Ovary (tissue), 9 donors: ENCODE data around the gene ELOVL5. TPM values are rescaled to one million over a fixed set of nuclear protein-coding genes. Genes with fewer than 3 reads are reported as not detected.
A peak's percentile ranks its signal among the peaks of the same experiment; 100 is the strongest.

Source experiments
- DNase-seq, 5 donors: peaks; one replicate each; pipeline ENCODE4 v3.0.0-alpha.2; 2019 to 2020
- H3K27ac ChIP-seq, 2 donors: fragments of 200-600 bp; one replicate each; pipeline versions ENCODE4 v1.5.1 to v1.8.0; 2019 to 2022
- H3K27me3 ChIP-seq: fragments of 200-600 bp; one replicate; pipeline ENCODE4 v1.8.0; 2022
- H3K36me3 ChIP-seq: fragments of 200-600 bp; sonication (generic); one replicate; pipeline ENCODE4 v1.5.1; 2019
- H3K4me1 ChIP-seq: one replicate; pipeline ENCODE4 v1.8.1; 2013; ENCODE audit warnings: mild to moderate bottlenecking, moderate library complexity; ENCODE audit not compliant: insufficient read depth
- H3K4me3 ChIP-seq: fragments of 200-600 bp; sonication (generic); one replicate; pipeline ENCODE4 v1.5.1; 2017
- H3K9me3 ChIP-seq, 2 donors: fragments of 200-600 bp in 1 of 2; sonication (generic) in 1 of 2; one replicate each; pipeline versions ENCODE4 v1.5.1 to v1.8.1; 2013 to 2019; ENCODE audit warnings: mild to moderate bottlenecking in 1 of 2, moderate library complexity in 1 of 2
- EP300 ChIP-seq: sonication (generic); formaldehyde crosslinking; IDR thresholded peaks from one replicate; pipeline ENCODE4 v1.6.1; 2017; ENCODE audit warnings: antibody characterized with exemption
- POLR2A ChIP-seq: fragments of 450-650 bp; IDR thresholded peaks from one replicate; pipeline ENCODE4 v1.6.1; 2017; ENCODE audit warnings: antibody characterized with exemption, mild to moderate bottlenecking, moderate library complexity
- WGBS, 3 donors: extraction: QIAGEN DNeasy Blood & Tissue Kit in 1 of 3; methylation state at CpG; one replicate each; pipeline versions ENCODE4 v1.1.5 to v1.1.7; 2013 to 2017; 5-methylcytosine and 5-hydroxymethylcytosine counted together
- intact Hi-C, 4 donors: fragments of 100-400 bp; cut with DNase I; formaldehyde crosslinking; loops; one replicate each; pipeline versions ENCODE4 v1.11.0 to v1.15.1; 2022 to 2023
- polyA plus RNA-seq, 2 donors: library from polyadenylated mRNA; stranded (reverse); fragments of 200-250 nt in 1 of 2; fragments of 350-450 nt in 1 of 2; fragmentation: Illumina TruSeq in 1 of 2; extraction: RNeasy Lipid Tissue Mini Kit (QIAGEN cat#74804) in 1 of 2; gene quantifications; one replicate each; pipeline ENCODE4 v1.2.3, GENCODE V29; 2013 to 2014
- total RNA-seq, 7 donors: library from RNA; depleted of rRNA in 2 of 7; stranded (reverse); fragments of >200 nt in 2 of 7; fragmentation: NEBNext Ultra II Directional in 3 of 7; extraction: Animal tissue kit (Norgen Biotek cat#: 25700) in 3 of 7; gene quantifications; one replicate each; pipeline versions ENCODE4 v1.1.0 to v1.2.4, GENCODE V29; 2016 to 2023
- TF ChIP-seq, protein P1 (sequence below), 3 donors: fragments of 450-650 bp in 2 of 3; fragments of 200-600 bp in 1 of 3; IDR thresholded peaks; one replicate each; pipeline versions ENCODE4 v1.5.1 to v1.8.0; 2016 to 2022; ENCODE audit warnings: antibody characterized with exemption in 3 of 3, mild to moderate bottlenecking in 1 of 3
- donor health status: DM: no; HTN: no; CAD: no; lungs with moderate emphysema.
- donor health status: DM: no; HTN: no; CAD: no.
- donor health status: Bipolar disorder and iron deficiency.
- donor health status: DM: yes; HTN: yes; CAD: no.
- donor health status: DM: no; HTN: no; CAD: no.
- donor health status: DM: yes; HTN: yes; CAD: no.

The ELOVL5 gene
- total and polyA plus RNA-seq, 9 donors = 14.7 to 191 (median 41.8) TPM

GRCh38 chr6:53264915-53265607 lies 83.7 kb downstream of the ELOVL5 start:
- no peaks in the 10 kb centered on the region for H3K4me1 ChIP-seq
- intact Hi-C loops = no loop called here
- no peak overlapping the region for H3K27ac ChIP-seq
- no peak overlapping the region for H3K4me3 ChIP-seq
- H3K9me3 ChIP-seq = no peaks in the 10 kb centered on the region
- TF ChIP-seq EP300 (no peak), POLR2A (no peak)
- TF ChIP-seq, protein P1, sequence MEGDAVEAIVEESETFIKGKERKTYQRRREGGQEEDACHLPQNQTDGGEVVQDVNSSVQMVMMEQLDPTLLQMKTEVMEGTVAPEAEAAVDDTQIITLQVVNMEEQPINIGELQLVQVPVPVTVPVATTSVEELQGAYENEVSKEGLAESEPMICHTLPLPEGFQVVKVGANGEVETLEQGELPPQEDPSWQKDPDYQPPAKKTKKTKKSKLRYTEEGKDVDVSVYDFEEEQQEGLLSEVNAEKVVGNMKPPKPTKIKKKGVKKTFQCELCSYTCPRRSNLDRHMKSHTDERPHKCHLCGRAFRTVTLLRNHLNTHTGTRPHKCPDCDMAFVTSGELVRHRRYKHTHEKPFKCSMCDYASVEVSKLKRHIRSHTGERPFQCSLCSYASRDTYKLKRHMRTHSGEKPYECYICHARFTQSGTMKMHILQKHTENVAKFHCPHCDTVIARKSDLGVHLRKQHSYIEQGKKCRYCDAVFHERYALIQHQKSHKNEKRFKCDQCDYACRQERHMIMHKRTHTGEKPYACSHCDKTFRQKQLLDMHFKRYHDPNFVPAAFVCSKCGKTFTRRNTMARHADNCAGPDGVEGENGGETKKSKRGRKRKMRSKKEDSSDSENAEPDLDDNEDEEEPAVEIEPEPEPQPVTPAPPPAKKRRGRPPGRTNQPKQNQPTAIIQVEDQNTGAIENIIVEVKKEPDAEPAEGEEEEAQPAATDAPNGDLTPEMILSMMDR (IDR thresholded peaks at IDR 0.05) = no peak
- H3K27me3 ChIP-seq = no peaks in the 10 kb centered on the region
- DNase-seq = no peak
- 44 to 53% (median 49%) methylated on average over 5 of the region's 5 CpGs for WGBS, 3 donors
- no peaks in the 10 kb centered on the region for H3K36me3 ChIP-seq

DNA sequence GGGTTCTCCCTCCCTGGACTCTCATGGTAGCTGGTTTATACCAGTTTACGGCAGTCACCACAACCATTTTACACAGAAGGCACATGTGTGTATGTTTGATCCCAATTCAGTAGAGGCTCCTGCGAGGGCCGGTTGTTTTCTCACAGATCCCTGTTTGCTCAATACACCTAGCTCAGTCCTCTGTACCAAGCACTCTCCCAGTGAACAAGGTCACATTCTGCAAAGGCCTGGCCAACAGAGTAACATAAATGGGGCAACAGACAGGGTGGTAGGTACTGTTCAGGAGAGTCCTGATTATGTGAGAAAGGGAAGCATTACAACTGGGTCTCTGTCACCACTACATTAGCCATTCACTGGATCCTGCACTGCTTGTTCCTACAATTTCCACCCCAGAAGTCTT lies 84.4 kb downstream of the ELOVL5 start:
- TF ChIP-seq EP300 = no peak
- TF ChIP-seq, protein P1 (IDR thresholded peaks at IDR 0.05) = no peak
- TF ChIP-seq POLR2A = no peak
- intact Hi-C loops = no loop called here

GRCh38 chr6:53263917-53264316 lies 84.8 kb downstream of the ELOVL5 start:
- no peak for DNase-seq
- WGBS, 3 donors = 48 to 68% (median 64%) methylated on average over 2 of the region's 2 CpGs
- intact Hi-C loops = no loop called here
- no peaks in the 10 kb centered on the region for H3K36me3 ChIP-seq
- H3K4me3 ChIP-seq = no peak overlapping the region
- TF ChIP-seq POLR2A (no peak), EP300 (no peak)
- TF ChIP-seq, protein P1 (IDR thresholded peaks at IDR 0.05) = no peak
- H3K4me1 ChIP-seq = no peaks in the 10 kb centered on the region
- no peaks in the 10 kb centered on the region for H3K9me3 ChIP-seq
- H3K27ac ChIP-seq = no peak overlapping the region
- no peaks in the 10 kb centered on the region for H3K27me3 ChIP-seq

More for the DNA sequence above, 84.4 kb downstream of the ELOVL5 start:
- no peak overlapping the region for H3K4me3 ChIP-seq
- no peaks in the 10 kb centered on the region for H3K9me3 ChIP-seq
- 95 to 98% (median 96%) methylated on average over 3 of the region's 3 CpGs for WGBS, 3 donors
- no peak overlapping the region for H3K27ac ChIP-seq
- no peaks in the 10 kb centered on the region for H3K27me3 ChIP-seq
- no peaks in the 10 kb centered on the region for H3K4me1 ChIP-seq
- no peaks in the 10 kb centered on the region for H3K36me3 ChIP-seq
- no peak for DNase-seq

GRCh38 chr6:53259860-53260580 lies 88.7 kb downstream of the ELOVL5 start:
- no peaks in the 10 kb centered on the region for H3K27me3 ChIP-seq
- H3K4me3 ChIP-seq = no peak overlapping the region
- H3K36me3 ChIP-seq = no peaks in the 10 kb centered on the region
- H3K4me1 ChIP-seq = no peaks in the 10 kb centered on the region
- intact Hi-C loops = no loop called here
- no peaks in the 10 kb centered on the region for H3K9me3 ChIP-seq
- TF ChIP-seq, protein P1 (IDR thresholded peaks at IDR 0.05) = no peak
- TF ChIP-seq EP300 (no peak), POLR2A (no peak)
- no peak overlapping the region for H3K27ac ChIP-seq
- 46 to 66% (median 55%) methylated on average over 11 of the region's 11 CpGs for WGBS, 3 donors
- peak in 1 of 5 donors; percentile 38 for DNase-seq
